Measurements from ENCODE around the gene CENPT. TPM values are rescaled to one million over a fixed set of nuclear protein-coding genes. Genes with fewer than 3 reads are reported as not detected.
A peak's percentile ranks its signal among the peaks of the same experiment; 100 is the strongest.

The CENPT gene
- total and polyA plus RNA-seq, 2 of the 8 experiments (the other 6 are each of a cell fraction or from before 2014, with no cell fraction given) = 42.4 to 53.4 TPM

DNA sequence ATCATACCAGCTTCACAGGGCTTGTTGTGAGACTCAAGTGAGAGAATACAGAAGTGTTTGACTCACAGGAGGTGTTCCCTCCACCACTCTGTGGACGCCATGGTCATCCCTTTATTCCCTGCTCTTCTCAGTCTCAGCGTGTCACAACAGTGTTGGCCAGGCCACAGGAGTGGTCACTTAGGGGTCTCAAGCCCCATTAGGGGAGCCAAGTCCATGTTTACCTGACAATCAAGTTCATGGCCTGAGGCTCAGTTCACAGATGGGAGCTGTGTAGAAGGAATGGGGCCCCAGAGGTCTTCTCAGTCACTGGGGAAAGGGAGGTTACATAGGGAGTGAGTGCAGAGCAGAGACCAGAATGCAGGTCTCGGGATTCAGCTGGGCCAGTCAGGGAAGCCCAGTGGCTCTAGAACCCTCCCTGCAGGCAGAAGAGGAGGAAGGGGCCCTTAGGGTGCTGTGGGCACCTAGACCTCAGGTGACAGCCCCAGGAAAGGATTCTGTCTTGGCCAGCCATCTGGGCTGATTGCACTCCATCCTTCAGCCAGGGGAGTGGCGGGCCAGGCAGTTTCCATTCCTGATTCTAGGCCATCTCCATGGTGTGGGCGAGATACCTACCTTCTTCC lies 9.5 kb upstream of the CENPT start:
- Histone ChIP-seq H3K14ac (ENCODE audit: insufficient read length) (no peak overlapping the region), H2BK120ac (replicated peaks; ENCODE audit: low read depth, low read length) (no peak overlapping the region), H3K23me2 (ENCODE audit: low read depth, low read length) (no peaks in the 10 kb centered on the region), H2AK5ac (ENCODE audit: low read depth, low read length) (no peak overlapping the region; the same call in 1 of the 2 replicates), H2AFZ (ENCODE audit: low read length) (no peak overlapping the region), H3K4ac (replicated peaks; ENCODE audit: insufficient read length, low read depth, low read length) (no peak overlapping the region), H3K79me1 (ENCODE audit: low read depth, low read length) (peaks cover 37% of the 10 kb centered on the region), H4K20me1 (replicated peaks in 1 of 2; ENCODE audit: control insufficient read depth in 1 of 2, insufficient read depth in 2 of 2, low read length in 2 of 2) (peaks cover 32 to 51% of the 10 kb centered on the region in 2 experiments), H3K36me3 (ENCODE audit: control insufficient read depth in 2 of 4, insufficient read depth in 4 of 4, low read length in 3 of 4) (peaks cover 0 to 13% (median 4%) of the 10 kb centered on the region in 4 experiments; a peak in 3 of 8 replicates), H3K23ac (ENCODE audit: insufficient read length) (no peak overlapping the region), H3K4me1 (replicated peaks in 1 of 4; ENCODE audit: control insufficient read depth in 3 of 4, insufficient read depth in 4 of 4, low read length in 3 of 4) (peaks cover 8 to 15% (median 13%) of the 10 kb centered on the region in 4 experiments), H3K79me2 (ENCODE audit: control insufficient read depth in 1 of 2, insufficient read depth in 2 of 2, low read length in 2 of 2) (peaks cover 42 to 94% of the 10 kb centered on the region in 2 experiments), H2BK20ac (ENCODE audit: low read length) (no peak overlapping the region), H3K56ac (replicated peaks; ENCODE audit: insufficient read length, low read depth, low read length) (no peak overlapping the region), H2BK12ac (ENCODE audit: low read depth, low read length) (peak overlapping the region; percentile 21; the same call in 1 of the 2 replicates), H2BK5ac (ENCODE audit: low read depth, low read length) (peak overlapping the region; percentile 8; the same call in 1 of the 2 replicates), H3K9me3 (ENCODE audit: insufficient read depth in 2 of 2, low read depth in 1 of 2, low read length in 1 of 2) (no peaks in the 10 kb centered on the region), H3K4me3 (ENCODE audit: extremely low read depth in 1 of 4, insufficient read depth in 2 of 4, low read depth in 3 of 4, low read length in 4 of 4) (no peak overlapping the region; a peak in 1 of 8 replicates), H3K27me3 (replicated peaks in 1 of 4; ENCODE audit: control insufficient read depth in 3 of 4, extremely low read depth in 1 of 4, insufficient read depth in 3 of 4, low read length in 3 of 4) (no peaks in the 10 kb centered on the region), H3K18ac (ENCODE audit: extremely low read depth, low read length) (no peak overlapping the region; the same call in 1 of the 2 replicates), H4K91ac (replicated peaks; ENCODE audit: insufficient read length, low read length) (no peak overlapping the region), H4K8ac (ENCODE audit: extremely low read depth, insufficient read depth, low read length) (no peak overlapping the region), H3K27ac (ENCODE audit: low read depth, low read length) (peak overlapping the region; percentile 75), H3K4me2 (ENCODE audit: insufficient read depth in 1 of 2, low read depth in 2 of 2, low read length in 2 of 2) (peak overlapping the region; percentile 43 to 60; a peak in 3 of 4 replicates), H2BK15ac (ENCODE audit: low read length) (no peak overlapping the region), H4K5ac (ENCODE audit: insufficient read length, low read depth, low read length) (no peak overlapping the region), H3K9ac (replicated peaks in 1 of 4; ENCODE audit: extremely low read depth in 1 of 4, low read depth in 3 of 4, low read length in 3 of 4) (peak overlapping the region in 1 of 4 experiments; percentile 44; a peak in 2 of 7 replicates)
- no peak for DNase-seq (ENCODE audit: low read depth in 1 of 2, low spot score in 2 of 2)
- FAIRE-seq = no peak
- ChIA-PET POLR2A (ENCODE audit: partially characterized antibody) (interaction anchor here (1.0 to 2.9 kb wide), 4 partner anchors 9 to 228 kb away, joined by 3 to 27 read pairs (median 3); partner anchors contain the start of genes CENPT, NFATC3 and NUTF2), CTCF (ENCODE audit: partially characterized antibody) (interaction anchor here (0.6 to 3.5 kb wide), 10 partner anchors 12 to 194 kb away, joined by 3 to 20 read pairs (median 3); partner anchors contain the start of gene NRN1L)
- TF ChIP-seq TAF1 (IDR thresholded peaks at IDR 0.05; ENCODE audit: low read depth, low read length) (0 out of 2 replicates have a peak, but pooled peaks have one; percentile 1), RAD21 (IDR thresholded peaks at IDR 0.05 in 1 of 2, conservative IDR thresholded peaks at IDR 0.05 in 1 of 2; ENCODE audit: low read depth in 2 of 2, low read length in 2 of 2) (no peak)
- 82% methylated on average over 5 of the region's 5 CpGs; no CpG with 5 or more reads in 1 of the 2 experiments for WGBS, 2 experiments (ENCODE audit: extremely low coverage in 1 of 2, insufficient coverage in 1 of 2, insufficient read length in 1 of 2, insufficient replicate concordance in 2 of 2, low coverage in 1 of 2, low lambda C conversion rate in 2 of 2, missing lambda C conversion rate in 1 of 2)
